Lower lobe of right lung (tissue), 2 donors: ENCODE results near the gene ZNF177. TPM values are rescaled to one million over a fixed set of nuclear protein-coding genes. Genes with fewer than 3 reads are reported as not detected.

ENCODE experiments used
- ATAC-seq, 2 donors: fragments of 200-7000 bp; cut with Tn5 transposase; one replicate each; pipeline ENCODE4 v1.9.1; 2020 to 2022; ENCODE audit warnings: mild to moderate bottlenecking in 2 of 2, moderate library complexity in 2 of 2
- DNase-seq: peaks from one replicate; pipeline ENCODE4 v3.0.0-alpha.2; 2020
- H3K27ac ChIP-seq: fragments of 200-600 bp; one replicate; pipeline ENCODE4 v1.8.0; 2022
- H3K27me3 ChIP-seq: fragments of 200-600 bp; one replicate; pipeline ENCODE4 v1.8.0; 2022; ENCODE audit warnings: low read depth
- H3K36me3 ChIP-seq: fragments of 200-600 bp; one replicate; pipeline ENCODE4 v1.8.0; 2022; ENCODE audit warnings: mild to moderate bottlenecking
- H3K4me1 ChIP-seq: fragments of 200-600 bp; one replicate; pipeline ENCODE4 v1.8.0; 2022
- H3K4me3 ChIP-seq: fragments of 200-600 bp; one replicate; pipeline ENCODE4 v1.8.0; 2022; ENCODE audit warnings: mild to moderate bottlenecking
- H3K9me3 ChIP-seq: fragments of 200-600 bp; one replicate; pipeline ENCODE4 v1.8.0; 2022
- intact Hi-C: fragments of 100-400 bp; cut with DNase I; formaldehyde crosslinking; loops from one replicate; pipeline ENCODE4 v1.11.0; 2022
- total RNA-seq: library from RNA; stranded (reverse); fragmentation: NEBNext Ultra II Directional; extraction: Animal tissue kit (Norgen Biotek cat#: 25700); gene quantifications from one replicate; pipeline ENCODE4 v1.2.1, GENCODE V29; 2021
- TF ChIP-seq, protein P1 (sequence below): fragments of 200-600 bp; IDR thresholded peaks from one replicate; pipeline ENCODE4 v1.8.0; 2022; ENCODE audit warnings: antibody characterized with exemption, mild to moderate bottlenecking
- donor health status: DM: no; HTN: yes; CAD: no; lungs with severe emphysema.

The ZNF177 gene
- total RNA-seq, 1 donor from 2014 or later = 2.2 TPM

- peak within 1 kb of the TSS; percentile 87 for H3K4me3 ChIP-seq
- TF ChIP-seq, protein P1, sequence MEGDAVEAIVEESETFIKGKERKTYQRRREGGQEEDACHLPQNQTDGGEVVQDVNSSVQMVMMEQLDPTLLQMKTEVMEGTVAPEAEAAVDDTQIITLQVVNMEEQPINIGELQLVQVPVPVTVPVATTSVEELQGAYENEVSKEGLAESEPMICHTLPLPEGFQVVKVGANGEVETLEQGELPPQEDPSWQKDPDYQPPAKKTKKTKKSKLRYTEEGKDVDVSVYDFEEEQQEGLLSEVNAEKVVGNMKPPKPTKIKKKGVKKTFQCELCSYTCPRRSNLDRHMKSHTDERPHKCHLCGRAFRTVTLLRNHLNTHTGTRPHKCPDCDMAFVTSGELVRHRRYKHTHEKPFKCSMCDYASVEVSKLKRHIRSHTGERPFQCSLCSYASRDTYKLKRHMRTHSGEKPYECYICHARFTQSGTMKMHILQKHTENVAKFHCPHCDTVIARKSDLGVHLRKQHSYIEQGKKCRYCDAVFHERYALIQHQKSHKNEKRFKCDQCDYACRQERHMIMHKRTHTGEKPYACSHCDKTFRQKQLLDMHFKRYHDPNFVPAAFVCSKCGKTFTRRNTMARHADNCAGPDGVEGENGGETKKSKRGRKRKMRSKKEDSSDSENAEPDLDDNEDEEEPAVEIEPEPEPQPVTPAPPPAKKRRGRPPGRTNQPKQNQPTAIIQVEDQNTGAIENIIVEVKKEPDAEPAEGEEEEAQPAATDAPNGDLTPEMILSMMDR = peak; percentile 30
- intact Hi-C loops = no loop called here
- H3K27me3 ChIP-seq = no peaks in the 10 kb centered on the region
- H3K4me1 ChIP-seq = peaks cover 11% of the 10 kb centered on the region
- DNase-seq (peak; percentile 94), ATAC-seq (peak; percentile 99)
- H3K36me3 ChIP-seq = no peaks in the 10 kb centered on the region
- peaks cover 44% of the 10 kb centered on the region for H3K9me3 ChIP-seq
- peak within 1 kb of the TSS; percentile 87 for H3K27ac ChIP-seq
Measured at GRCh38 chr19:9323919-9324583, 38.8 kb upstream of the ZNF177 start, which contains the start of gene ZNF559. Gene ZNF559 (plus strand): TSS chr19:9324179. CDS start chr19:9338550, 14,371 bp downstream.

DNA sequence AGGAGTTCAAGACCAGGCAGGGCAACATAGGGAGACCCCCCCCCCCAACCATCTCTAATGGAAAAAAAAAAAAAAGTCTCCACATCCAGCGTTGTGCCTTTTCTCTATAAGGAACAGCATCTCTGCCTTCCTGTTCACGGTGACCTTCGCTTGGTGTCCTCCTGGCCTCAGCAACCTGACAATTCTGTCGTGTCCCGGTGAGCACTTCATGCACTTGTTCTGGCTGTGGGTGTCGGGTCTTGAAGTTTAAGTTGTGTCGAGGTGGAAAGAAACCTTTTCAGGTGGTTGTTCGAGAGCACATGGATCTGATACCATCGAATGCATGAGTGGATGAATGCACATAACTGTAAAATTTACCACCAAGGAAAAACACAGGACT is 38.2 kb upstream of the ZNF177 start:
- Histone ChIP-seq H3K4me1 (peaks cover 11% of the 10 kb centered on the region), H3K36me3 (no peaks in the 10 kb centered on the region), H3K27me3 (no peaks in the 10 kb centered on the region), H3K4me3 (peak overlapping the region; percentile 87), H3K27ac (peak overlapping the region; percentile 87), H3K9me3 (peaks cover 49% of the 10 kb centered on the region)
- DNase-seq (no peak), ATAC-seq (no peak)
- intact Hi-C loops = no loop called here
- TF ChIP-seq, protein P1 = no peak

DNA sequence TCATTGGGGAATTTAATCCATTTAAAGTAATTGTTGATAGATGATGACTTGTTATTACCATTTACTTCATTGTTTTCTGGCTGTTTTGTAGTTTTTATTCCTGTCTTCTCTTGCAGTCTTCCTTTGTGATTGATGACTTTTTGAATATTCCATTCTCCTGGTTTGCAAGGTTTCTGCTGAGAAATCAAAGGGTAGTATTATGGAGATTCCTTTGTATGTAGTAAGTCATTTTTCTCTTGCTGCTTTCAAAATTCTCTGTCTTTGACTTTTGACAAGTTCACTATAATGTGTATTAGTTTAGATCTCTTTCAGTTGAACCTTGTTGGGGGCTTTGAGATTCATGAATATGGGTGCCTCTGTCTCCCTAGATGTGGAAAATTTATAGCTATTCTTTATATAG is 32.8 kb upstream of the ZNF177 start:
- Histone ChIP-seq H3K9me3 (peaks cover 99% of the 10 kb centered on the region), H3K36me3 (peaks cover 5% of the 10 kb centered on the region), H3K27ac (no peak overlapping the region), H3K27me3 (no peaks in the 10 kb centered on the region), H3K4me1 (peaks cover 2% of the 10 kb centered on the region), H3K4me3 (no peak overlapping the region)
- ATAC-seq (no peak), DNase-seq (no peak)
- intact Hi-C loops = no loop called here
- TF ChIP-seq, protein P1 = no peak

DNA sequence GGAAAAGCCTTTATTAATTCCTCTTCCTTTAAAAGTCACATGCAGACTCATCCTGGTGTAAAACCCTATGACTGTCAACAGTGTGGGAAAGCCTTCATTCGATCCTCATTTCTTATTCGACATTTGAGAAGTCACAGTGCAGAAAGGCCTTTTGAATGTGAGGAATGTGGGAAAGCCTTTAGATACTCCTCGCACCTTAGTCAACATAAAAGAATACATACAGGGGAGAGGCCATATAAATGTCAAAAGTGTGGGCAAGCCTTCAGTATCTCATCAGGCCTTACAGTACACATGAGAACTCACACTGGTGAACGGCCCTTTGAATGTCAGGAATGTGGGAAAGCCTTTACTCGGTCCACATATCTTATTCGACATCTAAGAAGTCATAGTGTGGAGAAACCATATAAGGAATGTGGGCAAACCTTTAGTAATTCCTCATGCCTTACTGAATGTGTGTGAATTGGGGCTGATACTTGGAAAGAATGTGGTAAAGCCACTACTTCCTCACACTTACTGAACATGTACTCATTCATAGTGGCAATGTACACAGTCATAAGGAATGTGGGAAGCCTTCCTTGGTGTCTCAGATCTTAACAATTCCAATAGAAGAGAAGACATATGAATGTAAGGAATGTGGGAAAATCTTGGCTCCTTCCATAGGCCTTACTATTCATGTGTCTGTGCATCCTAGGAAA is 20.1 kb upstream of the ZNF177 start:
- H3K27ac ChIP-seq = no peak overlapping the region
- peaks cover 100% of the 10 kb centered on the region for H3K9me3 ChIP-seq
- no peak overlapping the region for H3K4me3 ChIP-seq
- H3K27me3 ChIP-seq = no peaks in the 10 kb centered on the region
- DNase-seq = no peak
- peaks cover 43% of the 10 kb centered on the region for H3K36me3 ChIP-seq
- intact Hi-C loops = loop anchor here (10.0 kb wide), 1 partner anchor 48 kb away; no protein-coding TSS in a partner anchor
- H3K4me1 ChIP-seq = no peaks in the 10 kb centered on the region
- TF ChIP-seq, protein P1 = no peak
- no peak for ATAC-seq

DNA sequence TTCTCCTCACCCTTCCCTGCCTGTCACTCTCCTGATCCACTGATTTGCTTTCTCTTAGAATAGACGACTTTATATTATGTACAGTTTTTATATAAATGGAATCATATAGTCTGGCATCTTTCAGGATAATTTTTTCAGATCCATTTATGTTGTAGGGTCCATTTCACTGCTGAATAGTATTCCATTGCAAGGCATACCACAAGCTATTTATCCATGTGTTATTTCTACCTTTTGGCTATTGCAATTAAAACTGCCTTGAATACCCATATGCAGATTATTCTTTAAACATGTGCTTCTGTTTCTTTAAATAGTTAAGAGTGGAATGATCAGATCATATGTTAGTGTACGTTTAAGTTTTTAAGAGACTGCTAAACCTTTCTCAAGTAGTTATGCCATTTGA is 17.8 kb upstream of the ZNF177 start:
- Histone ChIP-seq H3K9me3 (peaks cover 100% of the 10 kb centered on the region), H3K36me3 (peaks cover 32% of the 10 kb centered on the region), H3K4me3 (no peak overlapping the region), H3K4me1 (no peaks in the 10 kb centered on the region), H3K27ac (no peak overlapping the region), H3K27me3 (no peaks in the 10 kb centered on the region)
- DNase-seq (no peak), ATAC-seq (no peak)
- intact Hi-C loops = loop anchor here (10.0 kb wide), 1 partner anchor 50 kb away; no protein-coding TSS in a partner anchor
- TF ChIP-seq, protein P1 = no peak
